AG09309 (cell line): ENCODE measurements around the gene GGNBP2.

Experiments
- DNase-seq: peaks from one replicate; pipeline ENCODE4 v3.0.0-alpha.2; 2010; ENCODE audit warnings: low read depth
- H3K4me3 ChIP-seq: 2 replicates; pipeline ENCODE4 v1.5.1; 2011; ENCODE audit warnings: mild to moderate bottlenecking, low read depth, low read length, moderate library complexity; ENCODE audit not compliant: control insufficient read depth
- CTCF ChIP-seq: IDR thresholded peaks from 2 replicates; pipeline ENCODE4 v1.5.1; 2011; ENCODE audit warnings: mild to moderate bottlenecking, low read depth, low read length, inconsistent platforms; ENCODE audit not compliant: insufficient read depth, control insufficient read depth; ENCODE audit errors: missing control alignments

The GGNBP2 gene

GRCh38 chr17:36578671-36579070 lies 34.0 kb downstream of the GGNBP2 start:
- TF ChIP-seq CTCF, result no peak
- no peak for DNase-seq
- no peak overlapping the region for H3K4me3 ChIP-seq

GRCh38 chr17:36583787-36584186 lies 39.1 kb downstream of the GGNBP2 start:
- DNase-seq, result no peak
- H3K4me3 ChIP-seq, result no peak overlapping the region
- TF ChIP-seq CTCF, result no peak

GRCh38 chr17:36586138-36586537 lies 41.4 kb downstream of the GGNBP2 start:
- TF ChIP-seq CTCF, result no peak
- DNase-seq, result no peak
- H3K4me3 ChIP-seq, result no peak overlapping the region

- no peak for TF ChIP-seq CTCF
- DNase-seq, result no peak
- H3K4me3 ChIP-seq, result no peak overlapping the region
These were observed 45.4 kb downstream of the GGNBP2 start for GRCh38 chr17:36590082-36590481.

GRCh38 chr17:36591434-36592315 lies 47.0 kb downstream of the GGNBP2 start, which contains the start of gene DHRS11:
DHRS11 (plus strand) TSS chr17:36591879; CDS start chr17:36592010, 131 bp downstream.
- peak within 1 kb of the TSS; percentile 75 for H3K4me3 ChIP-seq
- TF ChIP-seq CTCF, result no peak
- no peak for DNase-seq

GRCh38 chr17:36592316-36592715 lies 47.6 kb downstream of the GGNBP2 start:
- TF ChIP-seq CTCF, result no peak
- peak overlapping the region; percentile 75 for H3K4me3 ChIP-seq
- no peak for DNase-seq
